ENCODE results near the gene ALS2CL. TPM values are rescaled to one million over a fixed set of nuclear protein-coding genes. Genes with fewer than 3 reads are reported as not detected.

ALS2CL gene
- total and polyA plus RNA-seq, 2 donors (not counting 3 experiments of a cell fraction or from before 2014, with no cell fraction given) = 7.8 to 10.1 TPM

GRCh38 chr3:46711760-46712159, 18.3 kb upstream of the ALS2CL start:
- no peak for FAIRE-seq
- Histone ChIP-seq H3K4me1 (ENCODE audit: control insufficient read depth, extremely low read depth, insufficient read depth, low read length) (no peaks in the 10 kb centered on the region), H3K9ac (replicated peaks; ENCODE audit: extremely low read depth, insufficient read depth, low read length) (no peak overlapping the region), H3K27me3 (ENCODE audit: control insufficient read depth in 2 of 2, insufficient read depth in 2 of 2, low read length in 2 of 2) (no peaks in the 10 kb centered on the region), H4K20me1 (replicated peaks; ENCODE audit: control insufficient read depth, extremely low read depth, insufficient read depth, low read length) (no peaks in the 10 kb centered on the region), H3K9me3 (replicated peaks; ENCODE audit: control insufficient read depth, insufficient read depth, low read length) (no peaks in the 10 kb centered on the region), H3K9me1 (replicated peaks; ENCODE audit: control insufficient read depth, extremely low read depth, insufficient read depth, low read length) (no peaks in the 10 kb centered on the region), H3K4me2 (ENCODE audit: insufficient read depth, low read length) (no peak overlapping the region), H3K4me3 (replicated peaks in 1 of 3; ENCODE audit: insufficient read depth in 1 of 3, low read depth in 1 of 3, low read length in 3 of 3) (no peak overlapping the region), H3K27ac (ENCODE audit: insufficient read depth, low read depth, low read length) (no peak overlapping the region), H3K36me3 (ENCODE audit: control insufficient read depth in 2 of 2, extremely low read depth in 1 of 2, insufficient read depth in 2 of 2, low read length in 2 of 2) (no peaks in the 10 kb centered on the region), H2AFZ (ENCODE audit: low read depth, low read length) (no peak overlapping the region), H3K79me2 (ENCODE audit: control insufficient read depth, insufficient read depth, low read length) (no peaks in the 10 kb centered on the region)
- dilution Hi-C loops (cut with MboI; ENCODE audit: extremely low pct_ligation_motif_present, low sequenced_read_pairs) = no loop called here
- intact Hi-C loops (cut with micrococcal nuclease) = no loop called here
- ChIA-PET POLR2A (no interaction called here), CTCF (no interaction called here)
- no peak for DNase-seq (ENCODE audit: low read depth, low spot score)
- no TSS peak for BruUV-seq (replicated peaks)
- TF ChIP-seq EZH2 (IDR thresholded peaks at IDR 0.05; ENCODE audit: borderline replicate concordance, low read depth, low read length, severe bottlenecking) (no peak), MYC (IDR thresholded peaks at IDR 0.05; ENCODE audit: low read depth, low read length) (no peak), MAX (IDR thresholded peaks at IDR 0.05; ENCODE audit: insufficient read depth, insufficient read length) (no peak), GATA2 (IDR thresholded peaks at IDR 0.05; ENCODE audit: insufficient read depth, insufficient read length, low read depth, low read length) (no peak), FOS (IDR thresholded peaks at IDR 0.05; ENCODE audit: borderline replicate concordance, insufficient read depth, low read length) (no peak), POLR2A (IDR thresholded peaks at IDR 0.05; ENCODE audit: low read depth, low read length) (no peak), CTCF (IDR thresholded peaks at IDR 0.05; ENCODE audit: extremely low read depth in 1 of 2, insufficient read depth in 1 of 2, low read depth in 1 of 2, low read length in 2 of 2) (no peak), JUN (IDR thresholded peaks at IDR 0.05; ENCODE audit: borderline replicate concordance, insufficient read depth, insufficient read length, low read depth) (no peak), POLR2AphosphoS5 (IDR thresholded peaks at IDR 0.05; ENCODE audit: insufficient read depth, low read depth, low read length) (no peak)

Measured in endothelial cell of umbilical vein (primary cell).